GM23338 (cell line): ENCODE results near the gene SPHK1. TPM values are rescaled to one million over a fixed set of nuclear protein-coding genes. Genes with fewer than 3 reads are reported as not detected.

ENCODE experiments used
- ATAC-seq: fragments of 200-7000 bp; cut with Tn5 transposase; 3 replicates; pipeline ENCODE4 v1.9.1; 2020
- DNase-seq: peaks from one replicate; pipeline ENCODE4 v3.0.0-alpha.2; 2015; ENCODE audit warnings: low spot score
- H2AFZ ChIP-seq: fragments of 200-600 bp; sonication (generic); 2 replicates; pipeline ENCODE4 v1.8.0; 2016; ENCODE audit warnings: antibody characterized with exemption, mild to moderate bottlenecking, moderate library complexity
- H3F3A ChIP-seq: fragments of 200-600 bp; sonication (generic); replicated peaks from 2 replicates; pipeline ENCODE4 v1.8.0; 2017; ENCODE audit warnings: antibody characterized with exemption, mixed run types, low read depth
- H3K27ac ChIP-seq: fragments of 200-600 bp; sonication (generic); 2 replicates; pipeline ENCODE4 v1.6.1; 2016; ENCODE audit warnings: low read depth
- H3K27me3 ChIP-seq: fragments of 200-600 bp; sonication (generic); 2 replicates; pipeline ENCODE4 v1.8.0; 2016; ENCODE audit warnings: mild to moderate bottlenecking, mixed run types, moderate library complexity; ENCODE audit not compliant: insufficient read depth
- H3K36me3 ChIP-seq: fragments of 200-600 bp; sonication (generic); 2 replicates; pipeline ENCODE4 v1.8.0; 2016; ENCODE audit warnings: mild to moderate bottlenecking; ENCODE audit not compliant: insufficient read depth
- H3K4me1 ChIP-seq: fragments of 200-600 bp; sonication (generic); 2 replicates; pipeline ENCODE4 v1.8.0; 2016; ENCODE audit warnings: mild to moderate bottlenecking, moderate library complexity; ENCODE audit not compliant: insufficient read depth
- H3K4me2 ChIP-seq: fragments of 200-600 bp; sonication (generic); 2 replicates; pipeline ENCODE4 v1.7.1; 2017; ENCODE audit warnings: mixed run types
- H3K4me3 ChIP-seq: fragments of 200-600 bp; sonication (generic); 2 replicates; pipeline ENCODE4 v1.6.1; 2016; ENCODE audit warnings: mixed run types
- H3K79me2 ChIP-seq: fragments of 200-600 bp; sonication (generic); replicated peaks from 2 replicates; pipeline ENCODE4 v1.8.0; 2017; ENCODE audit warnings: mild to moderate bottlenecking; ENCODE audit not compliant: insufficient read depth
- H3K9me2 ChIP-seq: fragments of 200-600 bp; sonication (generic); 2 replicates; pipeline ENCODE4 v1.8.0; 2017; ENCODE audit not compliant: insufficient read depth
- H4K20me1 ChIP-seq: fragments of 200-600 bp; sonication (generic); replicated peaks from 2 replicates; pipeline ENCODE4 v1.8.0; 2017; ENCODE audit warnings: mild to moderate bottlenecking; ENCODE audit not compliant: insufficient read depth
- H3K27ac Mint-ChIP-seq: 2 replicates; pipeline ENCODE4 v1.8.0; 2020; ENCODE audit warnings: inconsistent platforms, mild to moderate bottlenecking, moderate library complexity, mixed read lengths
- H3K27me3 Mint-ChIP-seq: 3 replicates; pipeline ENCODE4 v1.8.0; 2022; ENCODE audit warnings: low read depth, mild to moderate bottlenecking, moderate library complexity, mixed read lengths, inconsistent platforms; ENCODE audit not compliant: insufficient read depth, poor library complexity
- H3K36me3 Mint-ChIP-seq: 3 replicates; pipeline ENCODE4 v1.8.0; 2021; ENCODE audit warnings: low read depth, mild to moderate bottlenecking, inconsistent platforms, moderate library complexity, mixed read lengths
- H3K4me1 Mint-ChIP-seq: 3 replicates; pipeline ENCODE4 v1.8.0; 2020; ENCODE audit warnings: mild to moderate bottlenecking, inconsistent platforms, mixed read lengths
- H3K4me3 Mint-ChIP-seq: 3 replicates; pipeline ENCODE4 v1.8.0; 2021; ENCODE audit warnings: moderate library complexity, mild to moderate bottlenecking, inconsistent platforms, mixed read lengths
- H3K9me3 Mint-ChIP-seq: 3 replicates; pipeline ENCODE4 v1.8.0; 2020; ENCODE audit warnings: moderate library complexity, mild to moderate bottlenecking, inconsistent platforms, mixed read lengths
- CTCF ChIP-seq, 2 experiments: fragments of 200-600 bp in 1 of 2; sonication (generic) in 1 of 2; conservative IDR thresholded peaks; 2 replicates each; pipeline versions ENCODE4 v1.5.1 to v1.6.1; 2016 to 2017; ENCODE audit warnings: antibody characterized with exemption in 2 of 2, low read depth in 2 of 2, mild to moderate bottlenecking in 2 of 2, moderate library complexity in 1 of 2
- EZH2 ChIP-seq: fragments of 200-600 bp; sonication (generic); IDR thresholded peaks from one replicate; pipeline ENCODE4 v1.8.0; 2017; ENCODE audit warnings: antibody characterized with exemption, mild to moderate bottlenecking, low read depth; ENCODE audit not compliant: unreplicated experiment
- JUNB ChIP-seq: IDR thresholded peaks from one replicate; pipeline ENCODE4 v1.6.1; 2016; ENCODE audit warnings: antibody characterized with exemption; ENCODE audit not compliant: unreplicated experiment
- NANOG ChIP-seq: IDR thresholded peaks from 2 replicates; pipeline ENCODE4 v1.6.1; 2016; ENCODE audit warnings: antibody characterized with exemption, borderline replicate concordance
- POLR2AphosphoS5 ChIP-seq: IDR thresholded peaks from 2 replicates; pipeline ENCODE4 v1.6.1; 2016; ENCODE audit warnings: antibody characterized with exemption, low read depth
- polyA plus RNA-seq: library from polyadenylated mRNA; unstranded; fragments of >200 nt; fragmentation: Nextera tagmentation; extraction: Ambion mirVana; gene quantifications from 2 replicates; pipeline ENCODE4 v1.2.1, GENCODE V29; 2016
- total RNA-seq: library from RNA; depleted of rRNA; stranded (reverse); fragments of >200 nt; shearing (Covaris generic); gene quantifications from 2 replicates; pipeline ENCODE4 v1.2.3, GENCODE V29; 2014
- TF ChIP-seq, protein P1 (sequence below): IDR thresholded peaks from one replicate; pipeline ENCODE4 v1.6.1; 2018; ENCODE audit warnings: antibody characterized with exemption; ENCODE audit not compliant: unreplicated experiment
- TF ChIP-seq, protein P2 (sequence below): IDR thresholded peaks from 2 replicates; pipeline ENCODE4 v1.6.1; 2016; ENCODE audit warnings: antibody characterized with exemption

Gene SPHK1
- total and polyA plus RNA-seq, 2 experiments from 2014 or later, result 1.3 to 3.2 TPM

GRCh38 chr17:76369804-76370203, 14.6 kb upstream of the SPHK1 start (continued):
- TF ChIP-seq, protein P1, sequence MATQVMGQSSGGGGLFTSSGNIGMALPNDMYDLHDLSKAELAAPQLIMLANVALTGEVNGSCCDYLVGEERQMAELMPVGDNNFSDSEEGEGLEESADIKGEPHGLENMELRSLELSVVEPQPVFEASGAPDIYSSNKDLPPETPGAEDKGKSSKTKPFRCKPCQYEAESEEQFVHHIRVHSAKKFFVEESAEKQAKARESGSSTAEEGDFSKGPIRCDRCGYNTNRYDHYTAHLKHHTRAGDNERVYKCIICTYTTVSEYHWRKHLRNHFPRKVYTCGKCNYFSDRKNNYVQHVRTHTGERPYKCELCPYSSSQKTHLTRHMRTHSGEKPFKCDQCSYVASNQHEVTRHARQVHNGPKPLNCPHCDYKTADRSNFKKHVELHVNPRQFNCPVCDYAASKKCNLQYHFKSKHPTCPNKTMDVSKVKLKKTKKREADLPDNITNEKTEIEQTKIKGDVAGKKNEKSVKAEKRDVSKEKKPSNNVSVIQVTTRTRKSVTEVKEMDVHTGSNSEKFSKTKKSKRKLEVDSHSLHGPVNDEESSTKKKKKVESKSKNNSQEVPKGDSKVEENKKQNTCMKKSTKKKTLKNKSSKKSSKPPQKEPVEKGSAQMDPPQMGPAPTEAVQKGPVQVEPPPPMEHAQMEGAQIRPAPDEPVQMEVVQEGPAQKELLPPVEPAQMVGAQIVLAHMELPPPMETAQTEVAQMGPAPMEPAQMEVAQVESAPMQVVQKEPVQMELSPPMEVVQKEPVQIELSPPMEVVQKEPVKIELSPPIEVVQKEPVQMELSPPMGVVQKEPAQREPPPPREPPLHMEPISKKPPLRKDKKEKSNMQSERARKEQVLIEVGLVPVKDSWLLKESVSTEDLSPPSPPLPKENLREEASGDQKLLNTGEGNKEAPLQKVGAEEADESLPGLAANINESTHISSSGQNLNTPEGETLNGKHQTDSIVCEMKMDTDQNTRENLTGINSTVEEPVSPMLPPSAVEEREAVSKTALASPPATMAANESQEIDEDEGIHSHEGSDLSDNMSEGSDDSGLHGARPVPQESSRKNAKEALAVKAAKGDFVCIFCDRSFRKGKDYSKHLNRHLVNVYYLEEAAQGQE, result no peak
- no peak for TF ChIP-seq NANOG
- TF ChIP-seq EZH2, result no peak
- no peak for TF ChIP-seq CTCF (conservative IDR thresholded peaks at IDR 0.05; ENCODE audit: low read depth in 2 of 2)
- no peak for TF ChIP-seq JUNB
- TF ChIP-seq POLR2AphosphoS5, result no peak
- TF ChIP-seq, protein P2, sequence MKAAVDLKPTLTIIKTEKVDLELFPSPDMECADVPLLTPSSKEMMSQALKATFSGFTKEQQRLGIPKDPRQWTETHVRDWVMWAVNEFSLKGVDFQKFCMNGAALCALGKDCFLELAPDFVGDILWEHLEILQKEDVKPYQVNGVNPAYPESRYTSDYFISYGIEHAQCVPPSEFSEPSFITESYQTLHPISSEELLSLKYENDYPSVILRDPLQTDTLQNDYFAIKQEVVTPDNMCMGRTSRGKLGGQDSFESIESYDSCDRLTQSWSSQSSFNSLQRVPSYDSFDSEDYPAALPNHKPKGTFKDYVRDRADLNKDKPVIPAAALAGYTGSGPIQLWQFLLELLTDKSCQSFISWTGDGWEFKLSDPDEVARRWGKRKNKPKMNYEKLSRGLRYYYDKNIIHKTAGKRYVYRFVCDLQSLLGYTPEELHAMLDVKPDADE, result no peak

- peak; percentile 36 for ATAC-seq
Observed at GRCh38 chr17:76370261-76370993, 14.0 kb upstream of the SPHK1 start.

More at GRCh38 chr17:76370261-76370993, 14.0 kb upstream of the SPHK1 start:
- Histone ChIP-seq H3K27ac (no peak overlapping the region), H3K4me3 (no peak overlapping the region), H3K27me3 (no peaks in the 10 kb centered on the region), H2AFZ (no peak overlapping the region), H3K79me2 (no peaks in the 10 kb centered on the region), H4K20me1 (no peaks in the 10 kb centered on the region), H3K4me1 (peaks cover 10% of the 10 kb centered on the region), H3F3A (0 out of 2 replicates have a peak, but pooled peaks cover 8% of the 10 kb centered on the region), H3K9me2 (no peaks in the 10 kb centered on the region), H3K36me3 (no peaks in the 10 kb centered on the region), H3K4me2 (no peak overlapping the region)
- no peaks in the 10 kb centered on the region for H3K9me3 Mint-ChIP-seq
- H3K4me3 Mint-ChIP-seq, result no peak overlapping the region
- peak; percentile 62 for DNase-seq
- H3K36me3 Mint-ChIP-seq, result no peaks in the 10 kb centered on the region
- TF ChIP-seq EZH2 (no peak), CTCF (conservative IDR thresholded peaks at IDR 0.05; ENCODE audit: low read depth in 2 of 2) (peak; percentile 55 to 73)
- peaks cover 20% of the 10 kb centered on the region for H3K4me1 Mint-ChIP-seq
- no peak overlapping the region for H3K27ac Mint-ChIP-seq
- peaks cover 14% of the 10 kb centered on the region for H3K27me3 Mint-ChIP-seq
